Suppressor macrophage treated with lipopolysaccharide for 4 hours (primary cell): Measurements from ENCODE around the gene COL6A1.

Experiments used
- DNase-seq: peaks from one replicate; pipeline ENCODE4 v3.0.0-alpha.2; 2020

Gene COL6A1

DNA sequence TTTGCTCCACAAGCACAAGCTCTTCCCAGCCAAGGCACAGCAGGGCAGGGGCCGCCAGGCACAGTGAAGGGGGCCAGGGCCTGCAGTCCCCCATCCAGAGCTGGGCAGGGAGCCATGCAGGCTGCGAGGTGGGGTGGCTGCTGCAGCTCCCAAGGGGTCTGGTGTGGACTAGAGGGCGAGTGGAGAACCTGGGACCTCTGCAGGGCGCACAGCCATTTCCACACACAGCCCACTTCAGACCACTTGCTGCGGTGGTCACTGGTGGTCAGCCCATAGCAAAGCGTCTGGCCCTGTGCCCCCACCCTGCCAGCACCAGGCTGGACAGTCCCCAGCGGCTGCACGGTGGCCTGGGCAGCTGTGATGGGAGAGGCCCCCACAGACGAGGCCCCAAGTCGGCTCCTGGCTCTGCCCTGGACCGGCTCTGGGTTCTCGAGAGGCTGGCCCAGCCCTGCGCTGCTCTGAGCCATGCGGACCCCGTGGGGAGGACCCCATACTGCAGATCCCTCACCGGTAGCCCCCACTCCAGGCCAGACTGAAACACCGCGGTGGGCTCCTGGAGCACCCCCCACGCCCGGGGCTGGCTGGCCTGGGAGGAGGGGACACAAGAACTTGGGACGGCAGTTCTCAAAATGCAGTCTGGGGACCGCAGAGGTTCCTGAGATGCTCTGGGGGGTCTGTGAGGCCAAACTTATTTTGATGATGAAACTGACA lies 69.3 kb downstream of the COL6A1 start:
- DNase-seq = no peak

GRCh38 chr21:46051379-46051770 lies 69.8 kb downstream of the COL6A1 start:
- no peak for DNase-seq

DNA sequence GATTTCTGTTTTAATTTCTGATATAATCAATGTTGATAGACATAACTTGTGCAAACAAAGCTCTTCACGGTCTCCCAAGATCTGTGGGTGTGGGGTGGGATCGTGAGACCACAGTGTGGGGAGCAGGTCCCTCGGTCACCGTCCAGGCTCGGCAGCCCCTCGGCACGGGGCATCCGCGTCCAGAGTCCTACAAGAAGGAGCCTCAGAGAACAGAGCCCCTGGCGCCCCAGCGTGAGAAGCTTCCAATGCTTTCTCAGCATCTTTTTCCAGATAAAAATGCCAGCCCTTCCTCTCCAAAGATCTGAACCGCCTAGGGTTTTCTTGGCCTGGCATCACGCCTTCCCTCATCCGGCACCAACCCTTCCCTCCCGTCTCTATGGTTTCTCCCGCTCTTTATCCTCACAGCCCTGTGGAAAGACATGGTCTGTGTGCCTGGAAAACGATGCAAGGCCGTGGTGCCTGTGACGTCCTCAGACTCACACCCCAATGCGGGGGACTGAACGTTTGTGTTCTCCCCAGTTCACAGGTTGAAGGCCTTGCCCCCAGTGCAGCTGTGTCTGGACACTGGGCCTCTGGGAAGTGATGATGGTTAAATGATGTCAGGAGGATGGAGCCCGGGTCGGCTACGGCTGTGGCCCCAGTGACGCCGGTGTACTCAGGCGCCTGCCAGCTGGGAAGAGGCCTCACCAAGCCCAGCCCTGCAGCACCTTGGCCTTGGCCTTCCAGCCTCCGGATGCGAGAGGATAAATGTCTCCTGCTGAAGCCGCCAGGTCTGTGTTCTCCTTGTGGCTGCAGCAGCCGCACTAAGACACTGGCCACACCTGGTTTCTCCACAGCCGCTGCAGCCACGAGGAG lies 70.5 kb downstream of the COL6A1 start:
- no peak for DNase-seq

DNA sequence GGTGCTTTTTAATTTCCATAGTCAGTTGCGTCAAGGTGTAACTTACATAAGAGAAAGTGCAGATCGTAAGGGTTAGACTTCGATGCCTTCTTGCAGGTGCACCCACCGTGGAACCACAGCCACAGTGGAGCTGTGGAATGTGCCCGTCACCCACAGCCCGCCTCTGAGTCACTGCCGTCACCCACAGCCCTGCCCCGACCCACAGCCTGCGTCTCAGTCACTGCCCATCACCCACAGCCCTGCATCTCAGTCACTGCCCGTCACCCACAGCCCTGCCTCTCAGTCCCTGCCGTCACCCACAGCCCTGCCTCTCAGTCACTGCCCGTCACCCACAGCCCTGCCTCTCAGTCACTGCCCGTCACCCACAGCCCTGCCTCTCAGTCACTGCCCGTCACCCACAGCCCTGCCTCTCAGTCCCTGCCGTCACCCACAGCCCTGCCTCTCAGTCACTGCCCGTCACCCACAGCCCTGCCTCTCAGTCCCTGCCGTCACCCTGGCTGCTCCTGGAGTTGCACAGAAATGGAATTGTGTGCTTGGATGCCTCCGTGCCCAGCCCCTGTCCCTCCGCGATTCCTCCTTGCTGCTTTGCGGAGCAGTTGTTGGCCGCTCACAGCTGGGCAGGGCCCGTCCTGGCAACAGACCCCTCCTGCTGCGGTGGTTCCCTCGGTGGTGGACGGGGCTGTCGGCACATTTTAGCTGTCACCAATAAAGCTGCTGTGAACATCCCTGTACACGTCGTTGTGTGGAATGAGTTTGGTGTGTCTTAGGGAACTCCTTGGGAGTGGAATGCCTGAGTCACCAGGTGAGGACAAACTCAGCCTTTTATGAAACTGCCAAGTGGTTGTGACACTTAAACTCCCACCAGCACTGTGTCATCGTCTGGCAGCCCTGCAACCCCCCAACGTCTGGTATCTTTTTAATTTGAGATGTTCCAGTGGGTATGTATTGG lies 71.4 kb downstream of the COL6A1 start:
- no peak for DNase-seq

DNA sequence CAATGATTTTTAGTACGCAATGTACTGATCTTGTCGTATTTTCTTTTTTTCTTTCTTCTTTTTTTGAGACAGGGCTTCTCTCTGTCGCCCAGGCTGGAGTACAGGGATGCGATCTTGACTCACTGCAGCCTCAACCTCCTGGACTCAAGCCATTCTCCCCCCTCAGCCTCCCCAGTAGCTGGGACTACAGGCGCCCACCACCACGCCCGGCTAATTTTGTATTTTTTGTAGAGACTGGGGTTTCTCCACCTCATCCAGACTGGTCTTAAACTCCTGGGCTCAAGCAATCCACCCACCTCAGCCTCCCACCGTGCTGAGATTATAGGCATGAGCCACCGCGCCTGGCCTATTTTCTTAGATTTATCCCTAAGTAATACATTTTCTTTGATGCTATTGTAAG lies 72.5 kb downstream of the COL6A1 start:
- no peak for DNase-seq

- no peak for DNase-seq
Observed at GRCh38 chr21:46054451-46054881, 72.9 kb downstream of the COL6A1 start.
